IPS DF 19.7 (cell line): ENCODE measurements around the gene R3HDM4.

ENCODE experiments used
- DNase-seq: peaks from one replicate; pipeline ENCODE4 v3.0.0-alpha.2; 2013; ENCODE audit warnings: low read depth, low spot score

Gene R3HDM4

GRCh38 chr19:875265-875879 is 37.6 kb downstream of the R3HDM4 start:
- no peak for DNase-seq

DNA sequence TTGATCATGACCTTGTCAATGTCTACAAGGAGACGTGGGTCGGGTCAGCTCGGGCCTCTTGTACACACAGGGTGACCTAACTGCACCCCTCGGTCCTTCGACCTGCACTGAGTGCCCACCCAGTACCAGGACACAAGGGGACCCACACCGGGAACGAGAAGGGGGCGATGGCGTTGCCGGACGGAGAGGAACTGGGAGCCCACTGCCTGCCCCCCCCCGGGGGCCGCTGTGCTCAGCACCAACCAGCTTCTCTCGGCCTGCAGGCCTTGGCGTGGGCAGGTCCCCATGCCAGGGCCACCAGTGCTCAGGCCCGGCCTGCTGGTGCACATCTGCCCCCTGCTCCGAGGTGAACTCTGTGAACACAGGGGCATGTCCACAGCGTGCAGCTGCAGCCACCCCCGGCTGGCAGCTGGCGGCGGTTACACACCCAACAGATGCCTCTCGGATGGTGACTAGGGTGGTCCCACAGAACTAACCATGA is 39.4 kb downstream of the R3HDM4 start:
- DNase-seq: no peak

- no peak for DNase-seq
Measured at GRCh38 chr19:873084-873483, 39.9 kb downstream of the R3HDM4 start.

- no peak for DNase-seq
Measured at GRCh38 chr19:872266-872951, 40.6 kb downstream of the R3HDM4 start.

GRCh38 chr19:871446-872265 is 41.4 kb downstream of the R3HDM4 start:
- DNase-seq: no peak

DNA sequence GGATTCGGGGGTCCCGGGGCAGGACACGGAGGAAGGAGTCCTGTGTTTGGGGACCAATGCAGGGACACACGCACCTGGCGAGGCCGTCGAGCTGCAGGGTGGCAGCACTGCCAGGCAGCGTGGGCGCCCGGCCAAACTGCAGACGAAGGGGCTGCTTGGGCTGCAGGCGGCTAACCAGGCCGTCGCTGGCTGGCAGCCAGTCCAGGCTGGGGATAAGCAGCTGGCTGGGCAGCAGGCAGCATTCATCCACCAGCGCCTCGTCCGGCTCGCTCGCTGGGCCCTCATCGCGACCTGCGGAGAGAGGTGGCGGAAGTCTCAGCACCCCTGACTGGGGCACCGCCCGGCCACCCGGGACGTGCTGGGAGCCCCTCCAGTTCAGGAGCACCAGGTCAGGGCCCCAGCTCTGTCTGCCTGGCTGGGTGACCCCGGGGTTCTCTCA is 42.0 kb downstream of the R3HDM4 start:
- no peak for DNase-seq

- no peak for DNase-seq
Measured at GRCh38 chr19:870314-870713, 42.7 kb downstream of the R3HDM4 start.

- DNase-seq: no peak
Measured at GRCh38 chr19:869245-870177, 43.5 kb downstream of the R3HDM4 start.

DNA sequence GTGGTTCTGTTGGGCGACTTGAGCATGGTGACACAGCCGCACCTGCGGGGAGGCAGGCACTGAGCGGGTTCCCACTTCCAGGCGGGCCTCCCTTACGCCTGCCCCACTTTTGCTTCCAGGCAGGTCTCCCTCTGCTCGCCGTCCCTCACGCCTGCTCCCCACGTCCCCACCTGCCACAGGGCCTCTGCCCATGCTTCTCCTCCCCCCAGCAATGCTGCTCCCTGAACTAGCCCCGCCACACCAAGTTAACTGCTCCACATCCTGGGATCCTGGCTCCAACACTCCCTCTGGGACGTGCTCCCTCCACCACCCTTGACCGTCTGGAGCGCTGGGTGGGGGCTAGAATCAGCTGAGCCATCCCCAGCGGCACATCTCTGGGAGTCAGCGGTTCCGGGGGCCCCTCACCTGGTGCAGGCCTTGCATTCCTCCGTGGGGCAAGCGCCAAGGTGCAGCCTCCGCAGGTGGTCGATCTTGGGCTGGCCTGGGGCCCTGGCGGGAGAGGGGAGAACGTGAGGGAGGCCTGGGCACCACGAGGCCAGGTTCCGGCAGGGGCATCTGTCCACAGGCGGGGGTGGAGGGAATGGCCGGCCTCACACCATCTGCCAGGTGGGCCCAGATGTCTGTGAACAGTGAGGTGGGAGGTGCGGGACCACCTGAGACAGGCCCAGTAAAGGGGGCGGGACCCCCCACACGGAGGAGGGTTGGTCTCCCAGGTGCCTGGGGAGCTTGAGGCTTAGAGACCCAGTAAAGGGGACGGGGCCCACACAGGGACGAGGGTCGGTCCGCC is 44.4 kb downstream of the R3HDM4 start:
- DNase-seq: no peak

GRCh38 chr19:867855-868457 is 45.1 kb downstream of the R3HDM4 start:
- DNase-seq: no peak

- no peak for DNase-seq
Measured at GRCh38 chr19:867301-867793, 45.7 kb downstream of the R3HDM4 start.

DNA sequence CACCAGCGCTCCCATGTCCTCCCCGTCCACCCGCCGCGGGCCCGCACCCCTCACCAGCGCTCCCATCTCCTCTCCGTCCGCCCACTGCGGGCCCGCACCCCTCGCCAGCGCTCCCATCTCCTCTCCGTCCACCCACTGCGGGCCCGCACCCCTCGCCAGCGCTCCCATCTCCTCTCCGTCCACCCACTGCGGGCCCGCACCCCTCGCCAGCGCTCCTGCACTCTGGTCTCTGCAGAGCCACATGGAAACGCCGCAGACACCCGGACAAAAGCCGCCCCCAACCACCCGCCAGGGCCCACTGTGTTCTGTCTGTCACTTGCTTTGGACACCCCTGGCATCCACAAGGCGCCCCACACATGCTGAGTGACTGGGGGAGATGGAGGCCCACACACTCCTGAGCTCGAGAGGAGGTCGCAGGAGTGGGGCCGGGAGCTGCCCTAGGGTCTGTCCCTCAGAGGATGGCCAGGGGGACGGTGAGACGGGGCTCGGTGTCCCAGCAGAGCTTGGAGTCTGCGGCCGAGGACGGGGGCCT is 46.2 kb downstream of the R3HDM4 start:
- DNase-seq: no peak

DNA sequence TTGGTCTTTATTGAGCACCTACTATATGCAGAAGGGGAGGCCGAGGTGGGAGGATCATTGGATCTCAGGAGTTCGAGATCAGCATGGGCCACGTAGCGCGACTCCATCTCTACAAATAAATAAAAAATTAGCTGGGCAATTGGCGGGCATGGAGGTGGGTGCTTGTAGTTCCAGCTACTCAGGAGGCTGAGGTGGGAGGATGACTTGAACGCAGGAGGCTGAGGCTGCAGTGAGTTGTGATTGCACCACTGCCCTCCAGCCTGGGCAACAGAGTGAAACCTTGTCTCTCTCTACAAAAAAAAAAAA is 49.8 kb downstream of the R3HDM4 start:
- DNase-seq: no peak

DNA sequence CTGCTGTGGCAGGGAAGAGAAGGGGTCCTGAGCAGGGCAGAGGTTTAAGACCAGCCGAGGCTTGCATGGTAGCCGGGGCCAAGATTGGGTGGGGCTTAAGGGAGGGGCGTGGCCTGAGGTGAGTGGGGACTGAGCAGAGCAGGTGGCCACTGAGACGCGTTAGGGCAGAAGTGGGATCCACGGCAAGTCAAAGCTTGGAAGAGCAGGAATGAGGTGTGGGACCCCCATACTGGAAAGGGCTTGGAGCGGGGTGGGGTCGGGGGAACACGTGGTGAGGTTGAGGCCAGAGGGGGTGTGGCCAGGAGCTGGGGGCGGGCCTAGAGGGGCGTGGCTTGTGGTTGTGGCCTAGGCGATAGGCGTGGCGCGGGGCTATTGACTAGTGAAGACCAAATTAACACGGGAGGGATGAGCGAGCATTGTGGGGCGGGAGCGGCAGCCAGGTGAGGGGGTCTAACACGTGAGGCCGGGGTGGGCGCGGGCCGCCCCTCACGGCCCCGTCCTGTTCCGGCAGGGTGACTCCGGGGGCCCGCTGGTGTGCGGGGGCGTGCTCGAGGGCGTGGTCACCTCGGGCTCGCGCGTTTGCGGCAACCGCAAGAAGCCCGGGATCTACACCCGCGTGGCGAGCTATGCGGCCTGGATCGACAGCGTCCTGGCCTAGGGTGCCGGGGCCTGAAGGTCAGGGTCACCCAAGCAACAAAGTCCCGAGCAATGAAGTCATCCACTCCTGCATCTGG is 50.3 kb downstream of the R3HDM4 start:
- no peak for DNase-seq

DNA sequence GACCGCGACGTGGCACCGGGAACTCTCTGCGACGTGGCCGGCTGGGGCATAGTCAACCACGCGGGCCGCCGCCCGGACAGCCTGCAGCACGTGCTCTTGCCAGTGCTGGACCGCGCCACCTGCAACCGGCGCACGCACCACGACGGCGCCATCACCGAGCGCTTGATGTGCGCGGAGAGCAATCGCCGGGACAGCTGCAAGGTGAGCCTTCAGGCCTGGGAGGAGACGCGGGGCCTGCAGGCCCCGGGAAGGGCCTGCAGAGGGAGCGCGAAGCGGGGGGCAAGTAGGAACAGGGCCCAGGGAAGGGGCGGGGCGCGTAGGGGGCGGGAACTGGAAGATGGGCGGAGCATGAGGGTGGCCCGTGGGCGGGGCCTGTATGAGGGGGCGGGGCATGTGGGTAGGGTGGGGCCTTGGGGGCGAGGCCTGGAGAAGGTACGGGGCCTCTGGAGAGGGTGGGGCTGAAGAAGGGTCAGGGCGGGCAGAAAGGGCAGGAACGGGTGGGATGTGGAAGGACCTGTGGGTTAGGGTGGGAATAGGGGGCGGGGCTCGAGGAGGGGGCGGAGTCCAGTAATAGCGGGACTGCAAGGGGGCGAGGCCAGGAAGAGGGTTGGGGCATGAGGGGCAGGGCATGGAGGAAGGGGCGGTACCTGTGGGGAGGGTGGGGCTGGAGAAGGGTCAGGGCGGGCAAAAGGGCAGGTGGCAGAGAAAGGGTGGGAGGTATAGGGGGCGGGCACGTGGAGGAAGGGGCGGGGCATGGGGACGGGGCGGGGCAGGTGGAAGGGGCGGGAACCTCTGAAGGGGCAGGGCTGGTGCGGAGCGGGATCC is 51.1 kb downstream of the R3HDM4 start:
- DNase-seq: no peak

GRCh38 chr19:861141-861755 is 51.8 kb downstream of the R3HDM4 start:
- DNase-seq: no peak

DNA sequence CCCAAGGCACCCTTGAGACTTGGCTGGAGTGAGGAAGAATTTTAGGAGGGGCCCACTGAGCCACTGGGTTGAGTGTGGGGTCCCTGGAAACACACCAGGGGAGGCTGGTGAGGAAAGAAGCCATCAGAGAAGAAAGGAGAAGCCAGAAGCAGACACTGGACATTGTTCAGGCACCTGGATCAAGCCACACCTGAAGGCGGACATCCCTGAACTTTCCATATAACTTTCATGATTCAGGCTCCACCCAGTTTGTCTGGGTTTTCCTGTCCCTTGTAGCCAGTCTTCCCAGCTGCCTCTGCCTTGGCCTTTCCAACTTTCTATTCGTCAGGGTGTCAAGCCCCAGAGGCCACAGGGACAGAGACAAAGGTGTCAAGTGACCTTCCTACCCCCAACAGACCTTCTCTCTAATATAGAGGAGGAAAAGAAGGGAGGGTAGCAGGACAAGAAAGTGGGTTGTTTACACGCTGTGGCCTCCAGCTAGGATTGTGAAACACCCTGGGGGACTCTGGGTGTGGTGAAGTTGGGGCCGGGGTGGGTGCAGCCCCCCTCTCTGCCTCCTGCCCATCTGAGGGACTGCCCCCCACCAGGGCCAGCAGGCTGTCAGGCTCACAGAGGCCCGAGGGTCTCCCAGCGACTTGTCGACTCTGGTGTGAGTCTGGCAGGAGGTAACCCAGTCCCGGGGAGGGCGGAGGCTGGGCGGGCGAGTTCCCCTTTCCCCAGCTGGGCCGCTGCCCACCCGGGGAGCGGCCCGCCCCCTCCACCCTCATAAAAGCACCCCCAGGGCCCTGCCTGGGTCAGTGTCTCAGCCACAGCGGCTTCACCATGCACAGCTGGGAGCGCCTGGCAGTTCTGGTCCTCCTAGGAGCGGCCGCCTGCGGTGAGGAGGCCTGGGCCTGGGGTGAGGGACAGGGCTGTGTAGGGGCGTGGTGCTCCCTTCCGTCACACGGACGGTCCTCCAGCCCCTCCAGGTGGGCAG is 53.9 kb downstream of the R3HDM4 start, which contains the start of gene CFD:
Gene CFD (plus strand): TSS at position 797 of the 976 bp plus-strand sequence. CDS start 26 bp downstream, at position 823.
- no peak for DNase-seq
